K562 (cell line): ENCODE results near the gene TTC38. TPM values are rescaled to one million over a fixed set of nuclear protein-coding genes. Genes with fewer than 3 reads are reported as not detected.
A peak's percentile ranks its signal among the peaks of the same experiment; 100 is the strongest.

Experiments used
- BMI1 ChIP-seq: fragments of 150-350 bp; IDR thresholded peaks from 2 replicates; pipeline ENCODE4 v1.6.1; 2014; ENCODE audit warnings: low read length
- CTBP1 ChIP-seq: fragments of 450-650 bp; IDR thresholded peaks from 2 replicates; pipeline ENCODE4 v1.6.1; 2016; ENCODE audit warnings: borderline replicate concordance
- EP400 ChIP-seq: fragments of 450-650 bp; IDR thresholded peaks from 2 replicates; pipeline ENCODE4 v1.6.1; 2017; ENCODE audit warnings: antibody characterized with exemption, mild to moderate bottlenecking, moderate library complexity
- GATAD2A ChIP-seq: fragments of 450-650 bp; IDR thresholded peaks from 2 replicates; pipeline ENCODE4 v1.6.1; 2017
- MAZ ChIP-seq, 2 experiments: fragments of 450-650 bp in 1 of 2; sonication (generic) in 1 of 2; formaldehyde crosslinking; IDR thresholded peaks in 1 of 2; conservative IDR thresholded peaks in 1 of 2; 2 replicates each; pipeline versions ENCODE4 v1.4.0 to v1.5.0; 2020; ENCODE audit warnings: mild to moderate bottlenecking in 1 of 2, missing genetic modification reagents in 1 of 2
- MEIS2 ChIP-seq: fragments of 450-650 bp; IDR thresholded peaks from 2 replicates; pipeline ENCODE4 v1.6.1; 2014; ENCODE audit warnings: mild to moderate bottlenecking; ENCODE audit not compliant: partially characterized antibody
- MYC ChIP-seq, 2 experiments: fragments of 250-450 bp in 1 of 2; sonication (Bioruptor Pico) in 1 of 2; IDR thresholded peaks; 2 replicates each; pipeline versions ENCODE4 v1.5.1 to v1.6.1; 2012 to 2021; ENCODE audit warnings: low read depth in 2 of 2, borderline replicate concordance in 1 of 2, improper control_type of control experiment in 1 of 2, low read length in 1 of 2, mild to moderate bottlenecking in 1 of 2, moderate library complexity in 1 of 2
- NR2C2 ChIP-seq, 2 experiments: fragments of 200-800 bp in 1 of 2; sonication (Bioruptor generic) in 1 of 2; sonication (generic) in 1 of 2; formaldehyde crosslinking in 1 of 2; IDR thresholded peaks; 2 replicates each; pipeline versions ENCODE4 v1.6.1 to v1.8.0; 2016 to 2022; ENCODE audit warnings: mild to moderate bottlenecking in 1 of 2, missing compliant biosample characterization in 1 of 2, missing genetic modification characterization in 1 of 2, missing genetic modification reagents in 1 of 2
- RBFOX2 ChIP-seq: fragments of 200-400 bp; formaldehyde crosslinking; IDR thresholded peaks from 2 replicates; pipeline ENCODE4 v1.6.1; 2017; ENCODE audit warnings: low read depth, mild to moderate bottlenecking, low read length, moderate library complexity
- SOX6 ChIP-seq: fragments of 450-650 bp; IDR thresholded peaks from 2 replicates; pipeline ENCODE4 v1.6.1; 2014; ENCODE audit warnings: mild to moderate bottlenecking
- TCF3 ChIP-seq: sonication (generic); formaldehyde crosslinking; IDR thresholded peaks from 2 replicates; pipeline ENCODE4 v1.4.0; 2020; ENCODE audit warnings: mild to moderate bottlenecking, missing genetic modification reagents
- THRAP3 ChIP-seq: fragments of 450-650 bp; IDR thresholded peaks from 2 replicates; pipeline ENCODE4 v1.6.1; 2016; ENCODE audit warnings: mild to moderate bottlenecking, inconsistent platforms, borderline replicate concordance
- ZNF175 ChIP-seq: fragments of 200-800 bp; sonication (Bioruptor generic); IDR thresholded peaks from 2 replicates; pipeline ENCODE4 v1.6.1; 2016; ENCODE audit warnings: low read depth, mild to moderate bottlenecking, missing genetic modification characterization, missing compliant biosample characterization
- polyA plus RNA-seq, 8 experiments: library from polyadenylated mRNA; depleted of rRNA in 4 of 8; stranded (reverse) in 5 of 8; unstranded in 3 of 8; fragments of >200 nt; fragmentation: Nextera tagmentation in 2 of 8; fragmentation: Illumina TruSeq in 1 of 8; extraction: Ambion mirVana in 2 of 8; extraction: Trizol in 1 of 8; gene quantifications; 2 replicates each; pipeline versions ENCODE4 v1.2.1 to v1.2.3, GENCODE V29; 2011 to 2014; ENCODE audit warnings: inconsistent platforms in 1 of 8, missing spikeins in 1 of 8
- total RNA-seq, 7 experiments: library from RNA; depleted of rRNA in 6 of 7; stranded (reverse); fragments of >200 nt in 6 of 7; fragmentation: Illumina TruSeq in 2 of 7; extraction: Trizol in 2 of 7; gene quantifications; 2 replicates each; pipeline versions ENCODE4 v1.2.1 to v1.2.3, GENCODE V29; 2011 to 2021; ENCODE audit warnings: low replicate concordance in 1 of 7
- TF ChIP-seq, protein P1 (sequence below): fragments of 450-650 bp; IDR thresholded peaks from 2 replicates; pipeline ENCODE4 v1.7.0; 2016; ENCODE audit warnings: borderline replicate concordance
- TF ChIP-seq, protein P2 (sequence below), 3 experiments: fragments of 200-800 bp in 1 of 3; fragments of 250-450 bp in 1 of 3; fragments of 450-650 bp in 1 of 3; sonication (Bioruptor Pico) in 1 of 3; sonication (Bioruptor generic) in 1 of 3; formaldehyde crosslinking in 1 of 3; IDR thresholded peaks; 2 replicates each; pipeline versions ENCODE4 v1.6.1 to v1.8.0; 2016 to 2022; ENCODE audit warnings: mild to moderate bottlenecking in 2 of 3, missing genetic modification characterization in 2 of 3, missing compliant biosample characterization in 1 of 3, moderate library complexity in 1 of 3
- TF ChIP-seq, protein P3 (sequence below): sonication (generic); formaldehyde crosslinking; IDR thresholded peaks from 2 replicates; pipeline ENCODE4 v1.8.1; 2023; ENCODE audit warnings: mild to moderate bottlenecking, missing genetic modification reagents

Gene TTC38
- total and polyA plus RNA-seq, 9 of the 15 experiments (the other 6 are each of a cell fraction or from before 2014, with no cell fraction given) = 0.84 to 28.4 (median 18.1) TPM

DNA sequence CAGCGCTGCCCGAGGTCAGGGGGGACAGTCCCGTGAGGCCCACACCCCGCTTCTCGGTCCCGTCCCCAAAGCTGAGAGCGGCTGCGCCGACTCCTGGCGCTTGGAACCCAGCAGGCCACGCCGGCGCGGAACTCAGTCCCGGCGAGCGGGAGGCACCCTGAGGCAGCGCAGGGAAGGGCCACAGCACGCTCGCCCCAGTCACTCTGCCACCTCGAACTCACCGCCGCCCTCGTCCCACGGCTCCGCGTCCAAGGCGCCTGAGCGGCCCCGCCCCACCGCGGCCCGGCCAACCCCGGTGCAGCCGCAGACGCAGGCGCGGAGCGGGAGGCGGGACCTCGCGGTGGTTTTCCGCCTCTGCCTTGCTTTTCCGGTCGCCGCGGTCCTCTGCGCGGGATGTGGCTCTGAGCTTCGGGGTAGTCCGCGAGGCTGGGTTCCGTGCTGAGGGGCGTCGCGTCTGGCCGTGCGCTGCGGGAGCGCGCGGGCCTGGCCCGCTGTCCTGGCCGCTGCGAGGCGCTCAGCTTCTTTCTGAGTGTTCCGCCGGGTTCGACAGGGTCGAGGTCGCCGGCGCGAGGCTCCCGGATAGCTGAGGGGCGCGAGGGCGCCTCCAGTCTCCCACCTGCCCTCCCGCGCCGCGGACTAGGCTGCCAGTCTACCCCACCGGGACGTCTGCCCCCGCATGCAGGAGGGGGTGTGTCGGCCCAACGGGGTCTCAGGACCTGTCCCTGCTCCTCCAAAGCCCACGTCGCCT is 17.6 kb upstream of the TTC38 start, which contains the start of gene CDPF1 (continued):
- TF ChIP-seq, protein P1, sequence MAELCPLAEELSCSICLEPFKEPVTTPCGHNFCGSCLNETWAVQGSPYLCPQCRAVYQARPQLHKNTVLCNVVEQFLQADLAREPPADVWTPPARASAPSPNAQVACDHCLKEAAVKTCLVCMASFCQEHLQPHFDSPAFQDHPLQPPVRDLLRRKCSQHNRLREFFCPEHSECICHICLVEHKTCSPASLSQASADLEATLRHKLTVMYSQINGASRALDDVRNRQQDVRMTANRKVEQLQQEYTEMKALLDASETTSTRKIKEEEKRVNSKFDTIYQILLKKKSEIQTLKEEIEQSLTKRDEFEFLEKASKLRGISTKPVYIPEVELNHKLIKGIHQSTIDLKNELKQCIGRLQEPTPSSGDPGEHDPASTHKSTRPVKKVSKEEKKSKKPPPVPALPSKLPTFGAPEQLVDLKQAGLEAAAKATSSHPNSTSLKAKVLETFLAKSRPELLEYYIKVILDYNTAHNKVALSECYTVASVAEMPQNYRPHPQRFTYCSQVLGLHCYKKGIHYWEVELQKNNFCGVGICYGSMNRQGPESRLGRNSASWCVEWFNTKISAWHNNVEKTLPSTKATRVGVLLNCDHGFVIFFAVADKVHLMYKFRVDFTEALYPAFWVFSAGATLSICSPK = no peak
- TF ChIP-seq SOX6 (peak; percentile 26; the same call in 1 of the 2 replicates), MAZ (CRISPR knock-in tag; conservative IDR thresholded peaks at IDR 0.05 in 1 of 2, IDR thresholded peaks at IDR 0.05 in 1 of 2) (peak in 1 of 2 experiments; percentile 67; a peak in 3 of 4 replicates), GATAD2A (peak; percentile 37; the same call in 1 of the 2 replicates), NR2C2 (CRISPR knock-in tag; IDR thresholded peaks at IDR 0.05) (no peak), NR2C2 (tag; IDR thresholded peaks at IDR 0.05) (peak; percentile 6; the same call in 1 of the 2 replicates), MYC (IDR thresholded peaks at IDR 0.05; ENCODE audit: low read depth, low read length) (peak; percentile 34; the same call in 1 of the 2 replicates), MYC (CRISPR knock-in tag; IDR thresholded peaks at IDR 0.05; ENCODE audit: borderline replicate concordance, low read depth) (no peak), ZNF175 (CRISPR knock-in tag) (no peak), CTBP1 (peak; percentile 69), TCF3 (CRISPR knock-in tag) (peak; percentile 44; the same call in 1 of the 2 replicates), RBFOX2 (peak; percentile 95), BMI1 (no peak), MEIS2 (peak; percentile 59), THRAP3 (no peak), EP400 (peak; percentile 35; the same call in 1 of the 2 replicates)
- TF ChIP-seq, protein P2, sequence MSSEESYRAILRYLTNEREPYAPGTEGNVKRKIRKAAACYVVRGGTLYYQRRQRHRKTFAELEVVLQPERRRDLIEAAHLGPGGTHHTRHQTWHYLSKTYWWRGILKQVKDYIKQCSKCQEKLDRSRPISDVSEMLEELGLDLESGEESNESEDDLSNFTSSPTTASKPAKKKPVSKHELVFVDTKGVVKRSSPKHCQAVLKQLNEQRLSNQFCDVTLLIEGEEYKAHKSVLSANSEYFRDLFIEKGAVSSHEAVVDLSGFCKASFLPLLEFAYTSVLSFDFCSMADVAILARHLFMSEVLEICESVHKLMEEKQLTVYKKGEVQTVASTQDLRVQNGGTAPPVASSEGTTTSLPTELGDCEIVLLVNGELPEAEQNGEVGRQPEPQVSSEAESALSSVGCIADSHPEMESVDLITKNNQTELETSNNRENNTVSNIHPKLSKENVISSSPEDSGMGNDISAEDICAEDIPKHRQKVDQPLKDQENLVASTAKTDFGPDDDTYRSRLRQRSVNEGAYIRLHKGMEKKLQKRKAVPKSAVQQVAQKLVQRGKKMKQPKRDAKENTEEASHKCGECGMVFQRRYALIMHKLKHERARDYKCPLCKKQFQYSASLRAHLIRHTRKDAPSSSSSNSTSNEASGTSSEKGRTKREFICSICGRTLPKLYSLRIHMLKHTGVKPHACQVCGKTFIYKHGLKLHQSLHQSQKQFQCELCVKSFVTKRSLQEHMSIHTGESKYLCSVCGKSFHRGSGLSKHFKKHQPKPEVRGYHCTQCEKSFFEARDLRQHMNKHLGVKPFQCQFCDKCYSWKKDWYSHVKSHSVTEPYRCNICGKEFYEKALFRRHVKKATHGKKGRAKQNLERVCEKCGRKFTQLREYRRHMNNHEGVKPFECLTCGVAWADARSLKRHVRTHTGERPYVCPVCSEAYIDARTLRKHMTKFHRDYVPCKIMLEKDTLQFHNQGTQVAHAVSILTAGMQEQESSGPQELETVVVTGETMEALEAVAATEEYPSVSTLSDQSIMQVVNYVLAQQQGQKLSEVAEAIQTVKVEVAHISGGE (CRISPR knock-in tag; IDR thresholded peaks at IDR 0.05) = peak in 1 of 3 experiments; percentile 37; a peak in 1 of 6 replicates
- TF ChIP-seq, protein P3, sequence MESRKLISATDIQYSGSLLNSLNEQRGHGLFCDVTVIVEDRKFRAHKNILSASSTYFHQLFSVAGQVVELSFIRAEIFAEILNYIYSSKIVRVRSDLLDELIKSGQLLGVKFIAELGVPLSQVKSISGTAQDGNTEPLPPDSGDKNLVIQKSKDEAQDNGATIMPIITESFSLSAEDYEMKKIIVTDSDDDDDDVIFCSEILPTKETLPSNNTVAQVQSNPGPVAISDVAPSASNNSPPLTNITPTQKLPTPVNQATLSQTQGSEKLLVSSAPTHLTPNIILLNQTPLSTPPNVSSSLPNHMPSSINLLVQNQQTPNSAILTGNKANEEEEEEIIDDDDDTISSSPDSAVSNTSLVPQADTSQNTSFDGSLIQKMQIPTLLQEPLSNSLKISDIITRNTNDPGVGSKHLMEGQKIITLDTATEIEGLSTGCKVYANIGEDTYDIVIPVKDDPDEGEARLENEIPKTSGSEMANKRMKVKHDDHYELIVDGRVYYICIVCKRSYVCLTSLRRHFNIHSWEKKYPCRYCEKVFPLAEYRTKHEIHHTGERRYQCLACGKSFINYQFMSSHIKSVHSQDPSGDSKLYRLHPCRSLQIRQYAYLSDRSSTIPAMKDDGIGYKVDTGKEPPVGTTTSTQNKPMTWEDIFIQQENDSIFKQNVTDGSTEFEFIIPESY (CRISPR knock-in tag) = no peak
